ENCODE data around the gene CEP41. TPM values are rescaled to one million over a fixed set of nuclear protein-coding genes. Genes with fewer than 3 reads are reported as not detected.

CEP41 gene
- total and polyA plus RNA-seq, 2 experiments from 2014 or later = 5.5 to 17.2 TPM

DNA sequence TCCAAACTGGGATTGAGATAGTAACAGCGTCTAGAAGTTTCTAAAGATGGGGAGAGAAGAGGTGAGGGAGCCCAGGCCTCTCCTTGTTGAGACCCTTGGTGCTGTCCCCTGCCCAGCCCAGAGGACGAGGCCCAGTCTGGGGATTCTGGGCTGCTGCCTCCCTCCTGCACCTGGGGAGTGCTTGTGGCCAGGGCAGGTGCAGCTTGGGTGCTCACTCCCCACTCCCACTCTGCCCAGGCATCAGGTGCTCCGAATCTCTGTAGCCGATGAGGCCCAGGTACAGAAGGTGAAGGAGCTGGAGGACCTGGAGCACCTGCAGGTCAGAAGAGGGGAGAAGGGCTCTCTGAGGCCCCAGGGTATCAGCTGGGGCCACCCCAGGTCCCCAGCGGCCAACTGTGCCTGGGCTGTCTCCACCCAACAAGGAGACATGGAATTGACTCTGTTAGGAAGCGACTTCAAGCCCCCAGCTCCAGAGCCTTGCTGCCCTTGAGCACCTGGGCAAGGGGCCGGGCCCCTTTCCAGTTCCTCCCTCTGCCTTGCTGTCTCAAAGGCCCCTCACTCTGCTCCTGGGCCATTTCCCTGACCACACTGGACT is 59.9 kb downstream of the CEP41 start:
- no peaks in the 10 kb centered on the region for H3K9me3 ChIP-seq (ENCODE audit: low read depth)
- peaks cover 11% of the 10 kb centered on the region for H3K4me1 ChIP-seq (ENCODE audit: insufficient read depth)
- no peak overlapping the region for H3K4me3 ChIP-seq
- no peaks in the 10 kb centered on the region for H3K79me2 ChIP-seq
- no peak overlapping the region for H3K27ac ChIP-seq
- TF ChIP-seq EZH2 (IDR thresholded peaks at IDR 0.05; ENCODE audit: borderline replicate concordance) = no peak
- TF ChIP-seq, protein P1, sequence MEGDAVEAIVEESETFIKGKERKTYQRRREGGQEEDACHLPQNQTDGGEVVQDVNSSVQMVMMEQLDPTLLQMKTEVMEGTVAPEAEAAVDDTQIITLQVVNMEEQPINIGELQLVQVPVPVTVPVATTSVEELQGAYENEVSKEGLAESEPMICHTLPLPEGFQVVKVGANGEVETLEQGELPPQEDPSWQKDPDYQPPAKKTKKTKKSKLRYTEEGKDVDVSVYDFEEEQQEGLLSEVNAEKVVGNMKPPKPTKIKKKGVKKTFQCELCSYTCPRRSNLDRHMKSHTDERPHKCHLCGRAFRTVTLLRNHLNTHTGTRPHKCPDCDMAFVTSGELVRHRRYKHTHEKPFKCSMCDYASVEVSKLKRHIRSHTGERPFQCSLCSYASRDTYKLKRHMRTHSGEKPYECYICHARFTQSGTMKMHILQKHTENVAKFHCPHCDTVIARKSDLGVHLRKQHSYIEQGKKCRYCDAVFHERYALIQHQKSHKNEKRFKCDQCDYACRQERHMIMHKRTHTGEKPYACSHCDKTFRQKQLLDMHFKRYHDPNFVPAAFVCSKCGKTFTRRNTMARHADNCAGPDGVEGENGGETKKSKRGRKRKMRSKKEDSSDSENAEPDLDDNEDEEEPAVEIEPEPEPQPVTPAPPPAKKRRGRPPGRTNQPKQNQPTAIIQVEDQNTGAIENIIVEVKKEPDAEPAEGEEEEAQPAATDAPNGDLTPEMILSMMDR (IDR thresholded peaks at IDR 0.05; ENCODE audit: poor library complexity) = no peak
- no peak for TF ChIP-seq EZH2phosphoT487 (IDR thresholded peaks at IDR 0.05; ENCODE audit: low read depth, severe bottlenecking, unreplicated experiment)
- H2AFZ ChIP-seq = no peak overlapping the region
- H3K27me3 ChIP-seq = no peaks in the 10 kb centered on the region
- 92% methylated on average over 7 of the region's 7 CpGs for WGBS (ENCODE audit: low lambda C conversion rate, missing lambda C conversion rate)
- H4K20me1 ChIP-seq (ENCODE audit: insufficient read depth, poor library complexity, severe bottlenecking) = no peaks in the 10 kb centered on the region
- no peaks in the 10 kb centered on the region for H3K36me3 ChIP-seq (replicated peaks; ENCODE audit: insufficient read depth, low read depth)
- no peaks in the 10 kb centered on the region for H3K9me2 ChIP-seq (replicated peaks; ENCODE audit: insufficient read depth)
- H3K4me2 ChIP-seq = no peak overlapping the region
- no peak for DNase-seq (ENCODE audit: low spot score)

GRCh38 chr7:130379921-130380860 is 60.6 kb downstream of the CEP41 start, which contains the start of gene CPA1:
Gene CPA1, plus strand, starts transcription at chr7:130380494. Its CDS starts 27 bp downstream, at chr7:130380521.
- no peaks in the 10 kb centered on the region for H3K9me3 ChIP-seq (ENCODE audit: low read depth)
- TF ChIP-seq EZH2phosphoT487 (IDR thresholded peaks at IDR 0.05; ENCODE audit: low read depth, severe bottlenecking, unreplicated experiment) = no peak
- TF ChIP-seq EZH2 (IDR thresholded peaks at IDR 0.05; ENCODE audit: borderline replicate concordance) = no peak
- TF ChIP-seq, protein P1 (IDR thresholded peaks at IDR 0.05; ENCODE audit: poor library complexity) = no peak
- no peaks in the 10 kb centered on the region for H4K20me1 ChIP-seq (ENCODE audit: insufficient read depth, poor library complexity, severe bottlenecking)
- no peaks in the 10 kb centered on the region for H3K36me3 ChIP-seq (replicated peaks; ENCODE audit: insufficient read depth, low read depth)
- H3K4me3 ChIP-seq = no peak within 1 kb of the TSS
- 36% methylated on average over 19 of the region's 20 CpGs for WGBS (ENCODE audit: low lambda C conversion rate, missing lambda C conversion rate)
- peak within 1 kb of the TSS; percentile 33 for H3K27ac ChIP-seq
- DNase-seq (ENCODE audit: low spot score) = no peak
- H3K79me2 ChIP-seq = no peaks in the 10 kb centered on the region
- peaks cover 11% of the 10 kb centered on the region for H3K4me1 ChIP-seq (ENCODE audit: insufficient read depth)
- H3K27me3 ChIP-seq = no peaks in the 10 kb centered on the region
- no peak within 1 kb of the TSS for H2AFZ ChIP-seq
- H3K4me2 ChIP-seq = no peak within 1 kb of the TSS
- H3K9me2 ChIP-seq (replicated peaks; ENCODE audit: insufficient read depth) = no peaks in the 10 kb centered on the region

- Histone ChIP-seq H4K20me1 (ENCODE audit: insufficient read depth, poor library complexity, severe bottlenecking) (no peaks in the 10 kb centered on the region), H3K27ac (peak overlapping the region; percentile 33), H2AFZ (no peak overlapping the region), H3K4me1 (ENCODE audit: insufficient read depth) (peaks cover 15% of the 10 kb centered on the region), H3K4me3 (no peak overlapping the region), H3K27me3 (no peaks in the 10 kb centered on the region), H3K9me3 (ENCODE audit: low read depth) (no peaks in the 10 kb centered on the region), H3K9me2 (replicated peaks; ENCODE audit: insufficient read depth) (no peaks in the 10 kb centered on the region), H3K79me2 (no peaks in the 10 kb centered on the region), H3K4me2 (no peak overlapping the region), H3K36me3 (replicated peaks; ENCODE audit: insufficient read depth, low read depth) (no peaks in the 10 kb centered on the region)
- WGBS (ENCODE audit: low lambda C conversion rate, missing lambda C conversion rate) = 67% methylated on average over 10 of the region's 10 CpGs
- no peak for DNase-seq (ENCODE audit: low spot score)
- TF ChIP-seq EZH2 (IDR thresholded peaks at IDR 0.05; ENCODE audit: borderline replicate concordance) (no peak), EZH2phosphoT487 (IDR thresholded peaks at IDR 0.05; ENCODE audit: low read depth, severe bottlenecking, unreplicated experiment) (no peak)
- TF ChIP-seq, protein P1 (IDR thresholded peaks at IDR 0.05; ENCODE audit: poor library complexity) = no peak
Observed at GRCh38 chr7:130379532-130379920, 61.3 kb downstream of the CEP41 start.

Measured in hepatocyte (in vitro differentiated cells).